IMR-90 (cell line): ENCODE measurements around the gene IL6ST. TPM values are rescaled to one million over a fixed set of nuclear protein-coding genes. Genes with fewer than 3 reads are reported as not detected.
A peak's percentile ranks its signal among the peaks of the same experiment; 100 is the strongest.

Experiments
- ATAC-seq: fragments of 200-7000 bp; cut with Tn5 transposase; 2 replicates; pipeline ENCODE4 v1.9.1; 2020; ENCODE audit warnings: low read depth, mild to moderate bottlenecking, moderate library complexity
- BruUV-seq: library from RNA; stranded (reverse); fragments of 400-500 nt; replicated peaks from 2 replicates; lab custom pipeline; 2021; lab: Mats Ljungman, UMichigan
- CTCF ChIA-PET: fragments of 300-600 bp; formaldehyde crosslinking; extraction: SDS; loops from one replicate; lab custom pipeline; 2021; ENCODE audit warnings: antibody characterized with exemption; lab: Yijun Ruan, JAX
- POLR2A ChIA-PET: fragments of 300-600 bp; sonication (Branson Sonifier 250); formaldehyde crosslinking; loops from one replicate; lab custom pipeline; 2022; ENCODE audit warnings: antibody characterized with exemption; ENCODE audit not compliant: unreplicated experiment; lab: Charles Lee
- DNase-seq: peaks from one replicate; pipeline ENCODE4 v3.0.0; 2013
- H2AFZ ChIP-seq: replicated peaks from 2 replicates; pipeline ENCODE3; 2013; ENCODE audit warnings: low read length, mild to moderate bottlenecking; ENCODE audit not compliant: poor library complexity
- H2AK5ac ChIP-seq: 2 replicates; pipeline ENCODE4 v1.6.1; 2013; ENCODE audit warnings: low read depth, low read length, inconsistent platforms
- H2AK9ac ChIP-seq: replicated peaks from 2 replicates; pipeline ENCODE3; 2013; ENCODE audit warnings: mild to moderate bottlenecking, low read depth, low read length, moderate library complexity; ENCODE audit not compliant: poor library complexity
- H2BK120ac ChIP-seq: 2 replicates; pipeline ENCODE4 v1.6.1; 2013; ENCODE audit warnings: low read depth, low read length, inconsistent platforms
- H2BK15ac ChIP-seq: 3 replicates; pipeline ENCODE4 v1.6.1; 2013; ENCODE audit warnings: low read depth, low read length, inconsistent platforms
- H2BK20ac ChIP-seq: 2 replicates; pipeline ENCODE4 v1.6.1; 2013; ENCODE audit warnings: low read depth, mild to moderate bottlenecking, inconsistent platforms, low read length, moderate library complexity
- H2BK5ac ChIP-seq: 2 replicates; pipeline ENCODE4 v1.6.1; 2013; ENCODE audit warnings: mild to moderate bottlenecking, low read depth, low read length, inconsistent platforms; ENCODE audit not compliant: poor library complexity, severe bottlenecking
- H3K14ac ChIP-seq: replicated peaks from 2 replicates; pipeline ENCODE4 v1.6.1; 2013; ENCODE audit warnings: low read depth, low read length, inconsistent platforms
- H3K18ac ChIP-seq: 2 replicates; pipeline ENCODE4 v1.6.1; 2013; ENCODE audit warnings: low read depth, low read length, control low read depth
- H3K23ac ChIP-seq: 2 replicates; pipeline ENCODE4 v1.6.1; 2013; ENCODE audit warnings: low read depth, low read length, inconsistent platforms
- H3K27ac ChIP-seq: 2 replicates; pipeline ENCODE4 v1.5.1; 2013; ENCODE audit warnings: mild to moderate bottlenecking, control low read depth, low read length; ENCODE audit not compliant: insufficient read depth
- H3K27me3 ChIP-seq: 2 replicates; pipeline ENCODE4 v1.6.1; 2013; ENCODE audit warnings: low read length; ENCODE audit not compliant: control insufficient read depth, insufficient read depth
- H3K36me3 ChIP-seq: 2 replicates; pipeline ENCODE4 v1.6.1; 2013; ENCODE audit warnings: low read length, mixed read lengths; ENCODE audit not compliant: control insufficient read depth, insufficient read depth
- H3K4ac ChIP-seq: 2 replicates; pipeline ENCODE4 v1.6.1; 2013; ENCODE audit warnings: low read depth, low read length, inconsistent platforms
- H3K4me1 ChIP-seq: 2 replicates; pipeline ENCODE4 v1.6.1; 2013; ENCODE audit warnings: low read length, mixed read lengths; ENCODE audit not compliant: control insufficient read depth, insufficient read depth
- H3K4me2 ChIP-seq: 2 replicates; pipeline ENCODE4 v1.6.1; 2013; ENCODE audit warnings: low read depth, mild to moderate bottlenecking, control low read depth, low read length, moderate library complexity
- H3K4me3 ChIP-seq: 2 replicates; pipeline ENCODE4 v1.5.1; 2013; ENCODE audit warnings: low read depth, mild to moderate bottlenecking, control low read depth, low read length, moderate library complexity; ENCODE audit not compliant: insufficient read depth
- H3K56ac ChIP-seq: 2 replicates; pipeline ENCODE4 v1.6.1; 2013; ENCODE audit warnings: low read length, inconsistent platforms; ENCODE audit not compliant: insufficient read depth; ENCODE audit errors: extremely low read depth
- H3K79me1 ChIP-seq, 2 experiments: 2 replicates each; pipeline ENCODE4 v1.6.1; 2013; ENCODE audit warnings: low read length in 2 of 2, inconsistent platforms in 1 of 2, low read depth in 1 of 2
- H3K9ac ChIP-seq: 2 replicates; pipeline ENCODE4 v1.6.1; 2013; ENCODE audit warnings: low read depth, low read length, control low read depth
- H3K9me1 ChIP-seq: 2 replicates; pipeline ENCODE4 v1.6.1; 2013; ENCODE audit warnings: low read length, inconsistent platforms; ENCODE audit not compliant: insufficient read depth
- H3K9me3 ChIP-seq: 2 replicates; pipeline ENCODE4 v1.6.1; 2013; ENCODE audit warnings: low read length; ENCODE audit not compliant: control insufficient read depth, insufficient read depth
- H4K20me1 ChIP-seq: 2 replicates; pipeline ENCODE4 v1.6.1; 2013; ENCODE audit warnings: low read length, inconsistent platforms; ENCODE audit not compliant: insufficient read depth
- H4K5ac ChIP-seq: 2 replicates; pipeline ENCODE4 v1.6.1; 2013; ENCODE audit warnings: mild to moderate bottlenecking, low read depth, low read length, control low read depth
- H4K8ac ChIP-seq, 2 experiments: 2 replicates each; pipeline ENCODE4 v1.6.1; 2013; ENCODE audit warnings: low read depth in 2 of 2, low read length in 2 of 2, control low read depth in 1 of 2, inconsistent platforms in 1 of 2
- H4K91ac ChIP-seq: 2 replicates; pipeline ENCODE4 v1.6.1; 2013; ENCODE audit warnings: low read depth, low read length, inconsistent platforms; ENCODE audit not compliant: insufficient read depth
- CEBPB ChIP-seq: IDR thresholded peaks from 2 replicates; pipeline ENCODE4 v1.6.1; 2012; ENCODE audit warnings: low read depth, low read length, improper control_type of control experiment
- CHD1 ChIP-seq: IDR thresholded peaks from 2 replicates; pipeline ENCODE4 v1.6.1; 2012; ENCODE audit warnings: low read depth, low read length, improper control_type of control experiment
- FOS ChIP-seq: fragments of 150-350 bp; IDR thresholded peaks from 2 replicates; pipeline ENCODE4 v1.6.1; 2016; ENCODE audit warnings: low read depth, low read length
- MAZ ChIP-seq: IDR thresholded peaks from 2 replicates; pipeline ENCODE4 v1.6.1; 2012; ENCODE audit warnings: low read depth, mild to moderate bottlenecking, low read length, improper control_type of control experiment, moderate library complexity, borderline replicate concordance
- RCOR1 ChIP-seq: IDR thresholded peaks from 2 replicates; pipeline ENCODE4 v1.6.1; 2012; ENCODE audit warnings: mild to moderate bottlenecking, low read length, improper control_type of control experiment; ENCODE audit not compliant: insufficient replicate concordance
- WGBS, 2 experiments: methylation state at CpG; one replicate each; pipeline versions ENCODE4 v1.1.5 to v1.1.7; 2013; ENCODE audit warnings: missing lambda C conversion rate in 2 of 2; ENCODE audit not compliant: insufficient read length in 1 of 2; ENCODE audit errors: extremely low coverage in 2 of 2; 5-methylcytosine and 5-hydroxymethylcytosine counted together
- dilution Hi-C: fragments of 300-500 bp; cut with HindIII; formaldehyde crosslinking; loops from one replicate; pipeline ENCODE4 v1.14.3; 2018; ENCODE audit warnings: low sequenced_read_pairs; ENCODE audit not compliant: unreplicated experiment
- in situ Hi-C: fragments of 300-500 bp; cut with MboI; formaldehyde crosslinking; loops from 3 replicates; pipeline ENCODE4 v1.14.3; 2019; ENCODE audit warnings: low sequenced_read_pairs, inconsistent platforms, mixed read lengths
- intact Hi-C: fragments of 100-400 bp; cut with micrococcal nuclease; formaldehyde crosslinking; loops from 2 replicates; pipeline ENCODE4 v1.10.0; 2022
- polyA plus RNA-seq, 3 experiments: library from polyadenylated mRNA; depleted of rRNA; stranded (reverse); fragments of >200 nt; gene quantifications; 2 replicates each; pipeline ENCODE4 v1.2.3, GENCODE V29; 2012; ENCODE audit warnings: low replicate concordance in 1 of 3
- total RNA-seq: library from RNA; depleted of rRNA; stranded (reverse); fragments of >200 nt; gene quantifications from 2 replicates; pipeline ENCODE4 v1.2.3, GENCODE V29; 2012

Gene IL6ST
- total and polyA plus RNA-seq, 2 of the 4 experiments (the other 2 are of a cell fraction), result 90.6 to 506 TPM

DNA sequence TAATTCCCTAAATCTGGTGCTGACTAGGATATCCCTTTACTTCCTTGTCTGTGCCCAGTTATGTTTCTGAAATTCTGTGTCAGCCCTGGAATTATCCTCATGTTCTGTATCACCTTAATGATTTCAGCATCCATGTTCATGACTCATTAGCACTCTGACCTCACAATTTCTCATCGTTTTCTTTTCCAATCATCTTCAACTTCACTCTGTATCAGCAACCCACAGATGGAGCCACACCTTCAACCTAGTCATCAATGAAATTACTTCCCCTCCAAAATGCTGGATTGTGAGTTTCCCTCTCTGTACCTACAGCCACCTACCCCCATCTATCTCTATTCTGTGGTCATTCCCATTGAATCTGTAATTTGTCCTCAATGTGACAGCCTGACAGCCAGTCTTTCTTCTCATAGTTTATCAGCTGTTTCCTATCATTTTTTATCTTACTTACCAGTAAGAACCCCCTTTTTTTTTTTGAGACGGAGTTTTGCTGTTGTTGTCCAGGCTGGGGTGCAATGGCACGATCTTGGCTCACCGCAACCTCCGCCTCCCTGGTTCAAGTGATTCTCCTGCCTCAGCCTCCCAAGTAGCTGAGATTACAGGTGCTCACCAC lies 3.1 kb upstream of the IL6ST start:
- Histone ChIP-seq H2BK20ac (peak overlapping the region; percentile 38), H3K23ac (peak overlapping the region; percentile 28; the same call in 1 of the 2 replicates), H3K18ac (peak overlapping the region; percentile 33; the same call in 1 of the 2 replicates), H2AFZ (no peak overlapping the region), H3K27me3 (no peaks in the 10 kb centered on the region), H3K9me3 (0 out of 2 replicates have a peak, but pooled peaks cover 2% of the 10 kb centered on the region), H3K14ac (no peak overlapping the region), H3K4me1 (peaks cover 2% of the 10 kb centered on the region; the same call in 1 of the 2 replicates), H2BK5ac (peak overlapping the region; percentile 69), H2BK15ac (peak overlapping the region; percentile 1; the same call in 2 of the 3 replicates), H2AK5ac (peak overlapping the region; percentile 50; the same call in 1 of the 2 replicates), H3K36me3 (no peaks in the 10 kb centered on the region), H2BK120ac (peak overlapping the region; percentile 80), H3K27ac (no peak overlapping the region), H4K5ac (no peak overlapping the region; the same call in 1 of the 2 replicates), H3K4ac (peak overlapping the region; percentile 79; the same call in 1 of the 2 replicates), H2AK9ac (no peak overlapping the region), H4K91ac (peak overlapping the region; percentile 62; the same call in 1 of the 2 replicates), H3K4me2 (no peak overlapping the region), H3K9ac (no peak overlapping the region), H4K8ac (peak overlapping the region in 1 of 2 experiments; percentile 50; a peak in 2 of 4 replicates), H3K9me1 (0 out of 2 replicates have a peak, but pooled peaks cover 2% of the 10 kb centered on the region), H3K56ac (no peak overlapping the region), H4K20me1 (peaks cover 4% of the 10 kb centered on the region), H3K79me1 (peaks cover 13 to 29% of the 10 kb centered on the region in 2 experiments), H3K4me3 (no peak overlapping the region)
- no TSS peak for BruUV-seq
- 72% methylated on average over 4 of the region's 5 CpGs; no CpG with 5 or more reads in 1 of the 2 experiments for WGBS, 2 experiments
- DNase-seq, result peak; percentile 87
- in situ Hi-C loops (no loop called here), intact Hi-C loops (loop anchor here (5.0 kb wide), 1 partner anchor 54 kb away; no protein-coding TSS in a partner anchor), dilution Hi-C loops (no loop called here)
- TF ChIP-seq RCOR1, result no peak
- TF ChIP-seq FOS, result peak; percentile 38; the same call in 1 of the 2 replicates
- TF ChIP-seq MAZ, result no peak
- TF ChIP-seq CEBPB, result peak; percentile 74
- TF ChIP-seq CHD1, result no peak
- POLR2A ChIA-PET, result no interaction called here
- ATAC-seq, result no peak
- CTCF ChIA-PET, result interaction anchor here (0.5 kb wide), 1 partner anchor 169 kb away, joined by 3 read pairs; no protein-coding TSS in a partner anchor
